Left kidney (tissue), 8 donors: ENCODE results near the gene PRODH. TPM values are rescaled to one million over a fixed set of nuclear protein-coding genes. Genes with fewer than 3 reads are reported as not detected.
"Not testable (repeated sequence)": the region's sequence is repeated elsewhere in the genome, so short reads cannot be mapped to it uniquely, and the experiment has no call there.

ENCODE experiments used
- DNase-seq: peaks from one replicate; pipeline ENCODE4 v3.0.0-alpha.2; 2013
- long read RNA-seq, 8 donors: transcript quantifications; one replicate each; lab custom pipeline, GENCODE V29; 2026
- polyA plus RNA-seq: library from polyadenylated mRNA; unstranded; fragments of 120-200 nt; gene quantifications from one replicate; pipeline ENCODE4 v1.2.1, GENCODE V29; 2013; ENCODE audit not compliant: insufficient read length

The PRODH gene, protein sequence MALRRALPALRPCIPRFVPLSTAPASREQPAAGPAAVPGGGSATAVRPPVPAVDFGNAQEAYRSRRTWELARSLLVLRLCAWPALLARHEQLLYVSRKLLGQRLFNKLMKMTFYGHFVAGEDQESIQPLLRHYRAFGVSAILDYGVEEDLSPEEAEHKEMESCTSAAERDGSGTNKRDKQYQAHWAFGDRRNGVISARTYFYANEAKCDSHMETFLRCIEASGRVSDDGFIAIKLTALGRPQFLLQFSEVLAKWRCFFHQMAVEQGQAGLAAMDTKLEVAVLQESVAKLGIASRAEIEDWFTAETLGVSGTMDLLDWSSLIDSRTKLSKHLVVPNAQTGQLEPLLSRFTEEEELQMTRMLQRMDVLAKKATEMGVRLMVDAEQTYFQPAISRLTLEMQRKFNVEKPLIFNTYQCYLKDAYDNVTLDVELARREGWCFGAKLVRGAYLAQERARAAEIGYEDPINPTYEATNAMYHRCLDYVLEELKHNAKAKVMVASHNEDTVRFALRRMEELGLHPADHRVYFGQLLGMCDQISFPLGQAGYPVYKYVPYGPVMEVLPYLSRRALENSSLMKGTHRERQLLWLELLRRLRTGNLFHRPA
- polyA plus RNA-seq: 11.9 TPM
- long read RNA-seq, donor 1, transcript PRODH-203 (14 exons, 2,462 nt): major isoform, 6 of 7 reads
- long read RNA-seq, donor 1, partial matches to known transcripts: 0 of 7 reads
- long read RNA-seq, donor 1, other reads (novel, unspliced or antisense): 0 of 7 reads
- long read RNA-seq, donor 2, partial matches to known transcripts: 0 of 4 reads
- long read RNA-seq, donor 2, other reads (novel, unspliced or antisense): 0 of 4 reads
- long read RNA-seq, donor 3, transcript PRODH-203 (14 exons, 2,462 nt): major isoform, 5 of 6 reads
- long read RNA-seq, donor 3, partial matches to known transcripts: 0 of 6 reads
- long read RNA-seq, donor 3, other reads (novel, unspliced or antisense): 0 of 6 reads
- long read RNA-seq, donor 4, partial matches to known transcripts: 0 of 2 reads
- long read RNA-seq, donor 4, other reads (novel, unspliced or antisense): 0 of 2 reads
- long read RNA-seq, donor 5, transcript PRODH-203 (14 exons, 2,462 nt): major isoform, 7 of 11 reads
- long read RNA-seq, donor 5, partial matches to known transcripts: 0 of 11 reads
- long read RNA-seq, donor 5, other reads (novel, unspliced or antisense): 0 of 11 reads
- long read RNA-seq, donor 6, transcript PRODH-203 (14 exons, 2,462 nt): major isoform, 7 of 7 reads
- long read RNA-seq, donor 6, partial matches to known transcripts: 0 of 7 reads
- long read RNA-seq, donor 6, other reads (novel, unspliced or antisense): 0 of 7 reads
- long read RNA-seq, donor 7, partial matches to known transcripts: 0 of 5 reads
- long read RNA-seq, donor 7, other reads (novel, unspliced or antisense): 0 of 5 reads
- long read RNA-seq, donor 8, partial matches to known transcripts: 0 of 4 reads
- long read RNA-seq, donor 8, other reads (novel, unspliced or antisense): 0 of 4 reads

DNA sequence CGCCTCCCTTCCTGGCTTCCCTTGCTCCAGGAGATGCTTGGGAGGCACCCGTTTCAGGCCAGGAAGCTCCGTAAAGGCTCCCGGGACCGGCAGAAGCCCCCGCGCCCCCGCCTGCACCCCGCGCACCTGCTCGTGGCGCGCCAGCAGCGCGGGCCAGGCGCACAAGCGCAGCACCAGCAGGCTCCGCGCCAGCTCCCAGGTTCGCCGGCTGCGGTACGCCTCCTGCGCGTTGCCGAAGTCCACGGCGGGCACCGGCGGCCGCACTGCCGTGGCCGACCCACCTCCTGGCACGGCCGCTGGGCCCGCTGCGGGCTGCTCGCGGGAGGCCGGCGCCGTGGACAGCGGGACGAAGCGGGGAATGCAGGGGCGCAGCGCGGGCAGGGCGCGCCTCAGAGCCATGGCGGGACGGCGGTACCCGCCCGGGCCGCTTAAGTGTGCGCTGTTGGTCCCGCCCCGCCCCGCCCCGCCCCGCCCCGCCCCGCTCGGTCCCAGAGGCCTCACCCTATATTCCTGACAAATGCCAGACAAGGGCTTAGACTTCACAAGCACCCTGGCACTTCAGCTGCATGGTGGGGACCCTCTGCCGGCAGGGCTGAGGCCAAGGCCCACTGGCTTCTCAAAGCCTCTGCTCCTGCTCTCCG, at the start of gene PRODH:
Gene PRODH, minus strand, starts transcription at position 405 of the 641 bp plus-strand sequence. Its CDS starts 6 bp downstream, at position 399.
- no peak for DNase-seq

DNA sequence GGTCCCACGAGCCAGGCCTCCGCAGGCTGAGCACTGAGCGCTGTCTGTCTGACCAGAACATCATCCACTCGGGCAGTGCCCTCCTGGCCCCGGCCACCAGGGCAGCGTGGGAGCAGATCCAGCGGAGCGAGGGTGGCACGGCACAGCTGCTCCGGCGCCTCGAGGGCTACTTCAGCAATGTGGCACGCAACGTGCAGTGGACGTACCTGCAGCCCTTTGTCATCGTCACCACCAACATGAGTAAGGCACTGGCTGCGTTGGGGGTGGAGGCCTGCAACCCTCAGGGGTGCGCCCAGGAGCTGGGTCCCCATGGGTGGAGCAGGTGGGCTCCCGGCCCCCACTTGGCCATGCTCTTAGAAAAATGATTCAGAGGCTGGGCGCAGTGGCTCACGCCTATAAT, 49.7 kb upstream of the PRODH start:
- no peak for DNase-seq

DNA sequence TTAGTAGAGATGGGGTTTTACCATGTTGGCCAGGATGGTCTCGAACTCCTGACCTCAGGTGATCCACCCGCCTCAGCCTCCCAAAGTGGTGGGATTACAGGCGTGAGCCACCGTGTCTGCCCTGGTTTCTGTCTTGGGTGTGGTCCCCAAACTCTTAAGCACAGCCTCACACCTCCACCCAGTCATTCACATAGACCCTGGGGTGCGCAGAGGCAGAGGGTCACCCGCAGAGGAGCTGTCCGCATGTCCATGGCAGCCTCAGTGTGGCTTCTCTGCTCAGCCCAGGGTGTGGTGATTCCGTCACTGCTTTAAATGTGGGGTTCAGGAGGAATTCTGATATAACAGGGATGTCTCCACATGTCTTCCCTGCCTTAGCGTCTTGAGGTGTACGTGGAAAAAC, 48.5 kb upstream of the PRODH start:
- no peak for DNase-seq

DNA sequence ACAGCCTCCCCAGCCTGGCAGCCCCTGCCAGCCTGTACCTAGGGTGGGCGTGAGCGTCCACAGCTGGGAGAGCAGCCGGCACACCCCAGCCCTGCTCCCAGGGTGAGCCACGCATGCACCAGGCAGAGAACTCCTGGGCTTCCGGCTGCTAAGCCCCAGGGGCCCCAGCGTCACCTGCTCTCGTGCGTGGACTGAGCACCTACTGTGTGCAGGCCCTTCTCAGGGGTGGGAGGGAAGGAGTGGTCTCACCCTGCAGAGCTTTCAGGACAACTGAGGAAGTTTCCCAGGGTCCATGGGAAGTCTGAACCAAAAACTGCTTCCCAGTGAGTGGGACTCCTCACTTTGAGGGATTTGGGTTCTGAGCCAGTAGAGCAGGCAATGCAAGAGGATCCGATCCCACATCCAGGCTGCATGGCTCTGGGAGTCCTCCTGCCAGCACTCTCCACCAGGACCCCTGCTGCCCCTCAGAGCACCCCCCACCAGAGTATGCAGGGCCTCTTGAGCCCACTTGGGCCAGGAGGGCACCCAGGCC, 47.1 kb upstream of the PRODH start:
- DNase-seq: no peak

DNA sequence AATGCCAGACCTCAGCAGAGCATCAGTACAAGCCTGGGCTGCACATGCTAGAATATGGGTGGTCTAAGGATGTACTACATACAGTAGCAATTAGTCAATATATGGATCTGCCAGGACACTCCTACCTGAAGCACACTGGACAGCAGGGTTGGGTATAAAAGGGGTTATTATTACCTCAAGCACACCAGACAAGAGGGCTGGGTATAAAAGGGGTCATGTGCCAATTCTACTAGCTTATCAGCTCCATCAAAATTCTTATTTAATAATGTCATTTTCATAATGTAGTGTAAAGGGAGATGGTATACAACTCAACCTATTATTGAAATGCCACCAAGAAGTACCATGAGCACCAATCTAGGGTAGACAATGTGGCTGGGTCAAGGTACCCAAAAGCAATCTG, 44.7 kb upstream of the PRODH start:
- no peak for DNase-seq

DNA sequence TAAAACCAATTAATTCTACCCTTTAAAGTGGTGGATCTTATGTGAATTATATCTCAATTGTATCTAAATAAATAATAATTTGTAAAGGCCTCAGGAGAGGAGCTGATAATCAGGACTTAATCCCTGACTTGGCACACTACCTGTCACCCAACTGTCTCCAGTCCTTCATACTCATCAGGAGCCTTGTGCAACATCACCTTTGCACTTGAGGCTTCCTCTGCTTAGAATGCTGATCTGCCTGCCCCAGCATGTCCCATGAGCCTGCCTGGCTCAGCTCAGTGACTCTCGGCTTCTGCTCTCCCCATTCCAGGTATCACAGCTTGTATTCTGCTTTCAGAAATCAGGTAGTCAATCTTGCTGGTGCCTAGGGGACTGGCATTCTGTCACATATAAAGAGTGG, 43.9 kb upstream of the PRODH start:
- DNase-seq: no peak

DNA sequence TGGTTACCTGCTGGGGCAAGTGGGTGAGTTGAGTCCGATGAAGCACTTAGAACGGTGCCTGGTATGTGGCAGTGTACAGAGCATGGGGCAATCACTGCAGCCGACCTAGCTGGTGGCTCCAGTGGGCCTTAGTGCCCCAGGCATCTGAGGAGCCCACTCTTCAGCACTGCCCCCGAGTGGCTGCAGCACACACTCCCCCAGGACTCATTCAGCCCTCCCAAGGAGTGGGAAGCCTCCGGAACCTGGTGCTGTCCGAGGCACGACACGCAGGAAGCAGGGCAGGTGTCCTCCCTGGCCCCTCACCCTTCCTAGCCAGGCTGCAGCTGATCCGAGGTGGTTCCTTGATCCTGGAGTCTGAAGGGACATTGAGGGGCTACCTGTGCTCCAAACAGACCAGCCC, 42.4 kb upstream of the PRODH start:
- no peak for DNase-seq

DNA sequence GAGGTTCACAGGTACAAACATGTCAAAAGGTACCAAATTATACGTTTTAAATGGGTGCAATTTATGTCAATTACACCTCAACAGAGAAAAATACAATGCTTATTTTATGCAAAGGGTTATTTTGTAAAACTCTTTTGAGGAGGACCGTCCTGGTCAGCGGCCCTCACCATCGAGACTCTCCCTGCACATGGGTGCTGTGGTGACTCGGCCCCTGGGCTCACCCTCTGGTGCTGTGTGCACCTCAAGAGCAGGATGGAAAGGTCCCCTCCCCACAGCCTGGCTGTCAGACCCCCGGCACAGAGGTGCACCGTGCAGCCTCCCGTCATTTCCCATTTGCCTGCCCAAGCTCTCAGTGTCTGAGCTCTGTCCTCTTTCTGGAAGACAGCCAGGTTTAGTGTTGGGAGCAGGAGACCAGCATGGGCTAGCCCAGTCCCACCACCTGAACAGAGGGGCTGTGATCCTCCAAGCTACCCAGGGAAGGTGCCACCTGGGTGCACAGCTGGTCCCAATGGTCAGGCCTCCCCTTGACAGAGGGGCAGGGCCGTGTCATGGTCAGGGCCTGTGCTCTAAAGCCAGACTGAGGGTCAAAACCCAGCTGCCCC, 41.8 kb upstream of the PRODH start:
- no peak for DNase-seq

DNA sequence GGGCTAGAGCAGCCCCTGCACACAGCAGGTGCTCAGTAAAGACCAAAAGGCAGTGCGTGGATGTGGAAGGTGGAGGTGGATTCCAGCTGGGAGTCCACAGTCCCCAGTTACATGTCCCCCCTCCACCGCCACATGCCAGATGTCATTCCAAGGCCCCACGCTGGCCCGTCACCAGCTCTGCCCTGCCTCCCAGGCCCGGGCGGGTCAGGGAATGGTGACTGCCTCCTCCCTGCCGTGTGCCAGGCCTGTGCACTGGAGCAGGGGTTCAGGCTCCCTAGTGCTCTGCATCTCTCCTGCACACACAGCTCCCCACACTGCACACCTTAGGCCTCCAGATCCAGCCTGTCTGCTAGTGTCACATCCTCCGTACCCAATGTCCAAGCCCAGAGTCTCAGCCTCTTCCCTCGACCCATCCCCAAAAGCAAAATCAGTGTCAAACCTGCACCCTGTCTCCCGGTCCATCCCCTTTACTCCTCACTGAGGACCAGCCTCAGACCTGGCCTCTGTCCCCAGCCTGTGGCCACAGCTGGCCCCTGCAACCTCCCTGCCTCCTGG, 40.2 kb upstream of the PRODH start:
- DNase-seq: no peak

DNA sequence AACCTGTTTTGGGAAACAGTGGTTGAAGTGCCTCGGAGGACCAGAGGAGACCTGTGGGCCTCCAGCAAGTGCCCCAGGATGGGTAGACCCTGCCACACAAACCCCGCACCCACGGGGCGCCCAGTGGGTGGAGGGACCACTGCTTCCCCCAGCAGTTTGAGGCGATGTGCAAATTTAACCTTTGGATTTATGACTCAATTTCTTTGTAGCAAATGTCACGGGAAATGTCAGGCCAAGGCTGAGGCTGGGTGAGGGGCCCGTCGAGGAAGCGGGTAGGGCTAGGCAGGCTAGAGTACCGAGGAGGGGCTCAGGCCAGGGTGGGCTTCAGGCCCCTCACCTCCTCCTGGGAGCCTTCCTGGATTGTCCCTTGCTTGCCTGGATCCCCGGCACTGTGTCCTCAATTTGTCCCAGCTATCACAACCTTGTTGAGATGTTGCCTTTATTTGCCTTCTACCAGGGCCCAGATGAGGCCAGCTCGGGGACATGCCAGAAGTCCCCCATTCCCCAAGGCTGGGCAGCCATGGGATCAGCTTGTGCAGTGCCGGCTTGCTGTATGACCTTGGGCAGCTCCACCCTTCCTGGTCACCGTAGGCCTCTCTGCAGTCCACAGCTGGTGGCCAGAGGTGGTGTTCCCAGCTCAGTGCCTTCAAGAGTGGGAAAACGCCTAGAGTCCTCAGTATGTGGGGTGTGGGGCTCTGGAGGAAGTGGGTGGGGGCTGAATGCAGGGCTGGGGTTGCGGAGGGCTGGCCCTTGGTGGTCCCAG, 39.5 kb upstream of the PRODH start:
- DNase-seq: no peak

DNA sequence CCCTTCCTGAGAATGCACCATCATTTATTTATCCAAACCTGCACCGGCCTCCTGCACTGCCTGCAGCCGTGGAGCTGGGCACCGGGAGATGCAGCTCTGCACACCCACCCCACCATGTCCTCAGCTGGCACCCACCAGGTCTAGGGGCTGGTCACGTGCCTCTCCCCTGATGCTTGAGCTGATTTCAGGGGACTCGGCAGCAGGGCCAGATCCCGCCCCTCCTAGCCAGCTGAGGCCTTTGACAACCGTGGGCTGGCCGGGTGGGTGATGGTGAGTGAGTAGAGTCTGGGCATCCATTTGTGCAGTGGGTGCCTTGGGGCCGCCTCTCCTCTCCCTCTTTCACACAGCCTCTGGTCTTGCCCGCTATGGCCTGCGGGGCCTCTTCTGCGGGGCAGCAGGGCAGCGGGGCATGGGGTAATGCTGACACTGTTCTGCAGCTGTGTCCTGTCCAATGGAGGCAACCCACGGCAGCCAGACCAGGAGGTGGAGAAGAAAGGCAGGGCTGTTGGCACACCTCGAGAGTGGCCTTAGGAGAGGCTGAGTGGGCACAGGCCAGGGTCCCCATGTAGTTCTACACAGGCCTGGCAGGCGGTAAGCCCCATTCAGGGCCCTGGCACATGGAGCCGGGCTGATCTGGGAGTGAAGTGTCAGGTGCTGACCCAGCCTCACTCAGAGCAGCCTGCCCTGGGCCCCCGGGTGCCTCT, 38.5 kb upstream of the PRODH start:
- DNase-seq: no peak

DNA sequence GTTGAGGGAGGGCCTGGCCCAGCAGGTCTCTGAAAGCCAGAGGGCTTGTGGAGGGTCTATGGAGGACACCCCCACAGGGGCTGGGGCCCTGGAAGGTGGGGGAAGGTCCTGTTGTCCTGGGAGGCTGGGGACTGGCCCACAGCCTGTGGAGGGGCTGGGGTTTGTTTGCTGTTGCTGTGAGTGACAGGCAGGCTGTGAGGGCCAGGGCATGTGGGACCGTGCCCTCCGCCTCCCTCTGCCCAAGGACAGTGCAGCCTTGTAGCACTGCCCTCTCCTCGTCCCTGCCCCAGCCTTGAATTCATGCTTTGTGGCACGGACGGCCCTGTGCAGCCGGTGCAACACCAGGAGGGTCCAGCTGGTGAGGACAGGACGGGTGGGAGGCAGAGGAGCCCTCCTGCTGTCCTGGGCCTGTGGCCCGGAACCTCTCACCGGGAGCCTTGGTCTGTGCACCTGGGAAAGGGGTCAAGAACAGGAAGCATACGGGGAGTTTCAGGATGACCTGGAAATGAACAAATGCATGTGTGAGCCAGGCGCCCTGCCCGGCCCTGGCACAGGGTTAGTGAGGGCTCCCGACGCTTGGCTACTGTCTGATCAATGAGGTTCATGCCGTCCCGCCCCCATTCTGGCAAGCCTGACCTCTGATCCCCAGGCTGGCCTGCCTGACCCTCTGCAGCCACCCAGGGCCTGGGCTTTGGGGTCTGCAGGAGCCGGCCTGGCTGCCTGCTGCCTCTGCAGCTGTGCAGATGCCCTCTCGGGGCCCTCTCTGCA, 37.4 kb upstream of the PRODH start:
- DNase-seq: no peak

DNA sequence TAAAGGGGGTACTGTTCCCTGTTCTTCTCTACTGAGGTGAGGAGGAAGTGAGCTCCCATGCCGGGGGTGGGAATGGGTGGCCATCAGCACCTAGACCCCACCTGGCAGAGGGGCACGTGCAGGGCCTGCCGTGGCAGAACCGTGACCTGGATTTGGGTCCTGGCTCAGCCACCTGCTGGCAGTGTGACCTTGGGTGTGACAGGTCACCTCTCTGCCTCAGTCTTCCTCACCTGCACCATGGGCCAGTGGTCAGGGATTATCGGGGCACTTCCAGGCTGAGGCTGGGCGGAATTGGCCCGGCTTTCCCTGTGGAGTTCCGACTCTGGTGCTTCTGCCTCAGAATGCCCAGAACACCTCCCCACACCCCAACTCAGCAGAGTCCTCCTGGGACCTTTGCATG, 36.5 kb upstream of the PRODH start:
- DNase-seq: not testable (repeated sequence)

DNA sequence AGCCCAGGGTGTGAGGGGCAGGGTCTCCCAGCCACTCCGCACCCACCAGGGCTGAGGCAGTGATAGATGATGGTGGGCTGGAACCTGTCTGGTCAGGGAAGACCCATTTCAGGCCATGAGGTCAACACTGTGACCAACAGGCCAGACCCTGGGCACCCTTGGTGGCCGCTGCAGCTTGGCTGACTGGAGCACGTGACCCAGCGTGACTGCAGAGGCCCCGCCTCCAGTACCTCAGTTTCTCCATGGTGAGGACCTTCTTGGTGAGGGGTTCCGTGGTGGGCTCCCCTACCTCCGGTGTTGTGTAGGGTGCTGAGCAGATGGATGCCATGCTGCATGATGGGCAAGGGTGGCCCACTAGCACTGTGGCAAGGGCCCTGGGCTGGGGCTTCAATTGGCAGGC, 35.9 kb upstream of the PRODH start:
- DNase-seq: not testable (repeated sequence)

DNA sequence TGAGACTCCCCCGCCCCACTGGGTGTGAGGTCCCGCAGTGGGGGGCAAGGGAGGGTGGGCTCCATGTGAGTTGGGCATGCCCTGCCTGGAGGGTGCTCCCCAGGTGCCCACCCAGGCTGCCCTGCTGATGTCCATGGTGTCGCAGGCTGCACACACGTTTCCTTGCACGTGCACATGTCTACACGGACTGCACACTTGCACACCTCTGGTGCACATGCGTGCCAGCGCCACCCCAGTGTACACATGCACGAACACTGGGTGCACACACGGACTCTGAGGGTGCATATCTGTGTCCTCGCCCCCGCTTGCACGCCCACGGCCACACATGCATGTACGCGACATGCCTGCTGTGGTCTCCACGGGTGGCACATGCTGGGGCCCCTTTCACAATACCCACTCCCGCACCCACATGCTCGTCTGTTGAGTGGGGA, 35.2 kb upstream of the PRODH start:
- no peak for DNase-seq

DNA sequence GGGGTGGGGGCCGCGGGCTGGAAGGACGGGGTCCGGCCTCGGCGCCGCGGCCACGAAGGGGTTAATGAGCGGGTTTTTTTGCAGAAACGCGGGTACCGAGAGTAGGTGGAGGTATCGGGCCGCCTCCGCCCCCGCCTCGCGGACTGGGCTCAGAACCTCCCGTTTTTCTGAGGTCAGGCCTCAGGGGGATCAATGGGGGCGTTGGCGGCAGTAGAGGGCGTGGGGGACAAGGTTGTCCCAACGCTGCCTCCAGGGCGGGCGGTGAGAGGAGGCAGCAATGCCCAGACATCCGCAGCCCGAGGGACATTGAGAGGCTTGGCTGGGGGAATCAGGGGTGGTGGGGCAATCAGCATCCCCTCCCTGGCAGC, 34.8 kb upstream of the PRODH start:
- DNase-seq: no peak

DNA sequence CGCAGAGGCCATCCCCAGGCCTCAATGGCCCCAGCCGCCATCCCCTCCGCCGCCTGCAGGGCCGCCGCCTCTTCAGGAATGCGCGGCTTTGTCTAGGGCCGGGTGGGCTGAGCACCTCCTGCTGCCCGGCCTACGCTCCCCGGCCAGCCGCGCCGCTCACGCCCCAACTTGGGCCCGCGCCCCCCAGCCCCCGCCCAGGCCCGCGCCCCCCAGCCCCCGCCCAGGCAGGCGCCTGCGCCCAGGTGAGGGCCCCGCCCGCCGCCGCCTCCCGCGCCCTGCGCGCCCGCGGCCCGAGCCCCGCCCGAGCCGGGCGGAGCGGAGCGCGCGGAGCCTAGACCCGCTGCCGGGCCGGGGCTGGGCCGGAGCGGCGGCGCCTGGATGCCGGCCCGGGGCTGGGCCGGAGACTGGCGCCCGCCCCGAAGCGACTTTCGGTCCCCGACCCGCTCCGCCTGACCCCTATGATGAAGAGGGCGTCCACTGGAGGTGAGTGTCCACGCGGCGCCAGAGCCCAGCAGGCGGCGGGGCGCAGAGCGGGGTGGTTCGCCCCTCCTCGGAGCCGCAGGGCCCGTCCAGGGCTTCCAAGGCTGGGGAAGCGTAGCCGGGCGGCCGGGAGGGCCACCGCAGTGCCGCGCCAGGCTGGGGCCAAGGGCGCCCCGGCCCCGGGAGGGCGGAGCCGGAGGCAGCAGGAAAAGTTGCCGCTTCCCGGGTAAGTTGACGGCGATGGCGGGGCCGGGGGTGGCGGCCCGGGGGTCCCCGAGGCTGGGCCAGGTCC, 34.3 kb upstream of the PRODH start:
- no peak for DNase-seq
